ENCODE measurements around the gene BSDC1. TPM values are rescaled to one million over a fixed set of nuclear protein-coding genes. Genes with fewer than 3 reads are reported as not detected.
A peak's percentile ranks its signal among the peaks of the same experiment; 100 is the strongest.

The BSDC1 gene
- total RNA-seq, 2 experiments from 2014 or later: 35.2 to 38.3 TPM

DNA sequence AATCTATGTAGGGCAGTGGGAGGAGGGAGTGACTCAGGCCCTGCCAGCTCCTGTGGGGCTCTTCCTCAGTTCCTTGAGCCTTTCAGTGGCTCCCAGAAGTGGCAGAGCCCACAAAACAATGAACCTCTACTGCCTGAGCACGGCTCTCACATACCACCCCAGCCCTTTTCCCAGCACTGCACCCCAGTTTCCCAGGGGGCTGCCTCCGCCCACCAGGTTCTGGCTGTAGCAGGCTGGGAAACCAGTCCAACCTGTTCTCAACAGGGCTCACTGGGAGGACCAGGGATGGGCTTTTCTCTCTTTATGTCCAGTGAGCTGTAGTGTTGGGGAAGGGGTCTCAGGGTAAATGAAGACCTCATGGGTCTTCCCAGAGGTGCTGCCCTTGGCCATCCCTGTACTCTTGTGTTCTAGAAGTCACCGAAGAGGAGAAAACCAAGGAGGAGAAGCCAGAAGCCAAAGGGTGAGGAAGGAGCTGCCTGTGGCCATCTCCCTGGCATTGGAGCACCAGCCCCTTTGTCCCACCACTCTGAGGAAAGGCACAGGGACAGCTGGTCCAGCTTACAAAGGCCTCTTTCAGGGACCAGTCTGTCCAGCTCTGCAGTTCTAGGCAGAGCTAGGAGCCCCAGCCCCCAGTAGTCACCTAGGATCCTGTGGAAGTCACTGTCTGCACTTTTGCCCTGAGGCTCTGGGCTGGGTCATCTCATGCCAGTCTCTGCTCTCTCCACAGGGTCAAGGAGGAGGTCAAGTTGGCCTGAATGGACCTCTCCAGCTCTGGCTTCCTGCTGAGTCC is 61.8 kb downstream of the BSDC1 start:
- Mint-ChIP-seq H3K4me1 (ENCODE audit: low read depth) (peaks cover 30% of the 10 kb centered on the region), H3K36me3 (ENCODE audit: low read depth) (peaks cover 25% of the 10 kb centered on the region), H3K9me3 (no peaks in the 10 kb centered on the region), H3K27me3 (ENCODE audit: low read depth) (no peaks in the 10 kb centered on the region), H3K27ac (peak overlapping the region; percentile 30), H3K4me3 (no peak overlapping the region)
- no peak for DNase-seq
- CTCF ChIA-PET: interaction anchor here (0.7 to 2.2 kb wide), 5 partner anchors 8 to 117 kb away, joined by 3 to 8 read pairs (median 3); partner anchors contain the start of gene BSDC1
- intact Hi-C loops (cut with micrococcal nuclease): no loop called here

DNA sequence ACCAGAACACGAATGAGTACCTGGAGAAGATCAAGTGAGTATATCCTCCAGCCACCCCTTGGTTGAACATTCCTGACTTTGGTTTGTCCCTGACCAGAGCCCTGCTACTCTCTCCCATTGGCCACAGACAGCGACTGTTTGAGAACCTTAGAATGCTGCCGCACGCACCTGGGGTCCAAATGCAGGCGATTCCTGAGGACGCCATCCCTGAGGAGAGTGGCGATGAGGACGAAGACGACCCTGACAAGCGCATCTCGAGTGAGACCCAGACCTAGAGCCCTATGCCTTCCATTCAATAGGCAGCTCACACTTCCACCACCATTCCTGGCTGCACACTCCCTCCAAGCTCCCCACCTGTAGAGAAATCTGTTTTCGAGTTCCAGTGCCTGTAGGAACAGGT is 62.7 kb downstream of the BSDC1 start:
- Mint-ChIP-seq H3K4me3 (no peak overlapping the region), H3K9me3 (no peaks in the 10 kb centered on the region), H3K27me3 (ENCODE audit: low read depth) (no peaks in the 10 kb centered on the region), H3K4me1 (ENCODE audit: low read depth) (peaks cover 21% of the 10 kb centered on the region), H3K36me3 (ENCODE audit: low read depth) (peaks cover 26% of the 10 kb centered on the region), H3K27ac (no peak overlapping the region)
- CTCF ChIA-PET: interaction anchor here (1.1 kb wide), 1 partner anchor 19 kb away, joined by 3 read pairs; no protein-coding TSS in a partner anchor
- no peak for DNase-seq
- intact Hi-C loops (cut with micrococcal nuclease): no loop called here

DNA sequence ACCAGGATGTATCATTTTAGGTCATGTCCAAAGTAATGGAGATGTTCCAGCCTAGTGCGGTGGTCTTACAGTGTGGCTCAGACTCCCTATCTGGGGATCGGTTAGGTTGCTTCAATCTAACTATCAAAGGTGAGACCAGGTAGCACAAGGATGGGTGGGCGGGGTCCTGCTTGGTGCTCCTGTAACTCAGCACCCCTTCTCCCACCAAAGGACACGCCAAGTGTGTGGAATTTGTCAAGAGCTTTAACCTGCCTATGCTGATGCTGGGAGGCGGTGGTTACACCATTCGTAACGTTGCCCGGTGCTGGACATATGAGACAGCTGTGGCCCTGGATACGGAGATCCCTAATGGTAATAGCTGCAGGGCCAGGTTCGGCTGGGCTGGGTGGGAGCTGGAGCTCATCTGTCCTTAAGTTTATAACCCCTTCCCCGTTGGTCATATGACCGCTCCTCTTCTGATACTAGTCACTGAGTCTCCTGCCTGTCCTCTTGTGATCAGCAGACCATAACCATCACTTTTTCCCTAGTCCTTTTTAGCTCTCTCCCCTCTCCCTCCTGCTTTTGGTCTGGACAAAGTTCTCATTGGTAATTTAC is 63.6 kb downstream of the BSDC1 start:
- Mint-ChIP-seq H3K9me3 (no peaks in the 10 kb centered on the region), H3K27ac (no peak overlapping the region), H3K27me3 (ENCODE audit: low read depth) (no peaks in the 10 kb centered on the region), H3K4me3 (no peak overlapping the region), H3K36me3 (ENCODE audit: low read depth) (peaks cover 26% of the 10 kb centered on the region), H3K4me1 (ENCODE audit: low read depth) (peaks cover 21% of the 10 kb centered on the region)
- DNase-seq: no peak
- intact Hi-C loops (cut with micrococcal nuclease): no loop called here
- CTCF ChIA-PET: interaction anchor here (0.9 to 1.1 kb wide), 3 partner anchors 13 to 115 kb away, joined by 3 read pairs; no protein-coding TSS in a partner anchor

DNA sequence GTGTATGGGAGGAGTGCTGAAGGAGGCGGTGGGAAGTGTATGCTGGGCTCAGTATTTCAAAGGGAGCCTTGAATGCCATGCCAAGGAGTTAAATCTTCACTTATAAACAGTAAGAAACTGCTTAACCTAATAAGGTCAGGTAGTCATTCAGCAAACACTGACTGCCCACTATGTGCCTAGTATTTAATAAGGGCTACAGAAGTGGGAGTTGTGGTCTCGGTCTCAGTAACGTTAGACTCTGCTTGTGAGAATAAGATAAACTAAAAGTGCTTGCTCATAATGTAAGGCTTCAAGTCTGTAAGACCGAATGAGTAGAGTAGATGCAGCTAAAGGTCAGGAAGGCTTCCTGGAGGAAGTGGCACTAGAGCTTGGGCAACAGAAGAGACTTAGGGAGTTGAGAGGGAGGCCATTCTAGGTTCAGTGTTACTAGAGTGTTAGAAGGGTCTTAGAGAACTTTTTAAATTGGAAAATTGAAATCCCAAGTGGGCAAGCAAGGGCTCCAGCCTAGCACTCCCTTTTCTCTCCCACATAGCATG is 64.2 kb downstream of the BSDC1 start:
- Mint-ChIP-seq H3K4me3 (no peak overlapping the region), H3K36me3 (ENCODE audit: low read depth) (peaks cover 28% of the 10 kb centered on the region), H3K4me1 (ENCODE audit: low read depth) (peaks cover 22% of the 10 kb centered on the region), H3K27ac (no peak overlapping the region), H3K9me3 (no peaks in the 10 kb centered on the region), H3K27me3 (ENCODE audit: low read depth) (no peaks in the 10 kb centered on the region)
- no peak for DNase-seq
- CTCF ChIA-PET: interaction anchor here (1.0 kb wide), 1 partner anchor 13 kb away, joined by 3 read pairs; no protein-coding TSS in a partner anchor
- intact Hi-C loops (cut with micrococcal nuclease): no loop called here

DNA sequence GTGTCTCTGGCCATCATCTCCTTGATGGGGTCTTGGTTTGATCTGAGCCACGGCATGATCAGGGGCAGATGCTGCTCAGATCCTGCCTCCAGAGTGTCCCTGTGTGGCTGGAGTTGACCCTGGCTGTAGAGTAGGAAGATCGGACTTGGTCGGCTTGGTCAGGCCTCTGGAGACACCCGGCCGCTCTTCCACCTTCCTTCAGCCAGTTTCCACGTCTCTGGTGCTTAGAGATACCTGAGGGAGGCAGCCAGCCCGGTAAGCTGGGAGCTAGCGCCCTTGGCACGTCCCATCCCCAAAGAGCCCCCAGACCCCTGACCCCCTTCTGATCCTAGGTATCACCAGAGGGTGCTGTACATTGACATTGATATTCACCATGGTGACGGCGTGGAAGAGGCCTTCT is 67.0 kb downstream of the BSDC1 start:
- H3K9me3 Mint-ChIP-seq: no peaks in the 10 kb centered on the region
- no peak for DNase-seq
- H3K36me3 Mint-ChIP-seq (ENCODE audit: low read depth): peaks cover 37% of the 10 kb centered on the region
- intact Hi-C loops (cut with micrococcal nuclease): no loop called here
- H3K27ac Mint-ChIP-seq: no peak overlapping the region
- H3K27me3 Mint-ChIP-seq (ENCODE audit: low read depth): no peaks in the 10 kb centered on the region
- H3K4me1 Mint-ChIP-seq (ENCODE audit: low read depth): peaks cover 22% of the 10 kb centered on the region
- no peak overlapping the region for H3K4me3 Mint-ChIP-seq
- CTCF ChIA-PET: no interaction called here

DNA sequence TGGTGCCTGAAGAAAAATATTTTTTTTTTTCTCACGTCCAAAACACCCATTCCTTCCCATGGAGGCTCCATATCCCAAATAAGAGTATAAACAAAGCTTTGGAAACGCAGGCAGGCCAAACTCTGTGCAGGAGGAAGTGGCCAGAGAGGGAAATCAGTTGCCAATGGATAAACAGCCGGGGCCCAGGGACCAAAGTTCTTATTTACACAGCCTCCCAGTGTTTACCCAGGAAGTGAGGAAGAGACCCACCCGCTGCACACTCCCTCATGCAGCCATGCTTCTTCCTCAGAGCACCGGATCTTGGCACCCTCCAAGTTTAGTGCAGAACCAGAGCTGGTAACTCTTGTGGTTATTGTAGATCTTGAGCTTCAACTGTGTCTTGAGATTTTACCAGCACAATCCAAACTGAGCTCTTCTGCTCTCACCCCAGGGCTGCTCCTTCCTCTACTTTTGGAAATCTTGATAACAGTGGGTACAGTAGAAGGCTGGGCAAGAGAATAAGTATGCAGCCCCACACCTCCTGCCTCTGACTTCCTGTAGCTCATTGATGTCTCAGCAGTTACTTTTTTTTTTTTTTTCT is 72.4 kb downstream of the BSDC1 start:
- H3K27ac Mint-ChIP-seq: peak overlapping the region; percentile 91
- intact Hi-C loops (cut with micrococcal nuclease): no loop called here
- H3K9me3 Mint-ChIP-seq: no peaks in the 10 kb centered on the region
- H3K4me3 Mint-ChIP-seq: no peak overlapping the region
- H3K36me3 Mint-ChIP-seq (ENCODE audit: low read depth): peaks cover 24% of the 10 kb centered on the region
- no peaks in the 10 kb centered on the region for H3K27me3 Mint-ChIP-seq (ENCODE audit: low read depth)
- peak; percentile 42 for DNase-seq
- H3K4me1 Mint-ChIP-seq (ENCODE audit: low read depth): peaks cover 41% of the 10 kb centered on the region
- CTCF ChIA-PET: interaction anchor here (0.6 to 3.0 kb wide), 10 partner anchors 11 to 717 kb away, joined by 3 to 20 read pairs (median 4); no protein-coding TSS in a partner anchor

DNA sequence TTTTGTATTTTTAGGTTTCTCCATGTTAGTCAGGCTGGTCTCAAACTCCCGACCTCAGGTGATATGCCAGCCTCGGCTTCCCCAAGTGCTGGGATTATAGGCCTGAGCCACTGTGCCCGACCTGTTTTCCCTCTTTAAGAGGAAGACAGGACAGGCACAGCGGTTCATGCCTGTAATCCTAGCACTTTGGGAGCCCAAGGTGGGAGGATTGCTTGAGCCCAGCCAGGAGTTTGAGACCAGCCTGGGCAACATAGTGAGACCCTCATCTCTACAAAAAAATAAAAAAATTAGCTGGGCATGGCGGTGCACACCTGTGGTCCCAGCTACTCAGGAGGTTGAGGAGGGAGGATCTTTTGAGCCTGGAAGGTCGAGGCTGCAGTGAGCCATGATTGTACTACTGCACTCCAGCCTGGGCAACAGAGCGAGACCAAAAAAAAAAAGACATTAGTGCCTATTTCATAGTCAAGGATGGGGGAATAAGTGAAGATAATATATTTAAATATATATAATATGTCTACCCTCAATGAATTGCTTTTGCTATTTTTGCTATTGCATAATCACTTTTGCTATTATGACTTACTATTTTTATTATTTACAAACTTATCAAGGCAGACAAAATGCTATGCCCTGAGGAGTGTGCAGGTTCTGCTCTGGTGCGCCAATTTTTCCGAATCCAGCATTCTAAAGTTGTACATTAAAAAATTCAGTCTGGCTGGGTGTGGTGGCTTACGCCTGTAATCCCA is 75.9 kb downstream of the BSDC1 start:
- no peak overlapping the region for H3K4me3 Mint-ChIP-seq
- H3K36me3 Mint-ChIP-seq (ENCODE audit: low read depth): peaks cover 25% of the 10 kb centered on the region
- no peak overlapping the region for H3K27ac Mint-ChIP-seq
- no peak for DNase-seq
- CTCF ChIA-PET: interaction anchor here (0.6 to 1.3 kb wide), 2 partner anchors 102 to 512 kb away, joined by 3 read pairs; no protein-coding TSS in a partner anchor
- H3K27me3 Mint-ChIP-seq (ENCODE audit: low read depth): no peaks in the 10 kb centered on the region
- H3K4me1 Mint-ChIP-seq (ENCODE audit: low read depth): peaks cover 41% of the 10 kb centered on the region
- intact Hi-C loops (cut with micrococcal nuclease): no loop called here
- no peaks in the 10 kb centered on the region for H3K9me3 Mint-ChIP-seq

DNA sequence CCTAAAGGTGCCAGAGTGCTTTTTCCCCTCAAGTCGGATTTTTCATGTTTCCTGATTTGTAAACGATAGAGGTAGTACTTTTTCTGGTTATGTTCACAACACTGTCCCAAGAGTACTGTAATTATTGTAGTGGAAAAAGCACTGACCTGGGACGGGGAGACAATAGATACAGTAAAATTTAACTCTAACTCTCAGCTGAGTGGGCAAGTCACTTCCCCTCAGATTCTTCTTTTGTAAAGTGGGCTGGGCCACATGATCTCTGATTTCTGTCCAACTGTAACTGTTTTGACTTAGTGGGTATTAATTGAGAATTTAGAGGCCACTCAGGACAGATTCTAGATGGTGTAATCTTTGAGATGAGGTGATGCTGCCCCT is 77.4 kb downstream of the BSDC1 start:
- no peak overlapping the region for H3K4me3 Mint-ChIP-seq
- intact Hi-C loops (cut with micrococcal nuclease): no loop called here
- CTCF ChIA-PET: interaction anchor here (0.6 to 1.3 kb wide), 2 partner anchors 86 to 101 kb away, joined by 3 read pairs; no protein-coding TSS in a partner anchor
- no peak overlapping the region for H3K27ac Mint-ChIP-seq
- DNase-seq: no peak
- H3K27me3 Mint-ChIP-seq (ENCODE audit: low read depth): no peaks in the 10 kb centered on the region
- peaks cover 20% of the 10 kb centered on the region for H3K36me3 Mint-ChIP-seq (ENCODE audit: low read depth)
- H3K4me1 Mint-ChIP-seq (ENCODE audit: low read depth): peaks cover 32% of the 10 kb centered on the region
- no peaks in the 10 kb centered on the region for H3K9me3 Mint-ChIP-seq

Other genes with a start within 250 kb of the BSDC1 start
- 10 to 100 TPM; 84.3 to 86.2 TPM for gene TXLNA, start 214.8 kb downstream of the BSDC1 start, total RNA-seq
- 10 to 100 TPM; 13.1 to 14.8 TPM for gene CCDC28B, start 193.8 kb downstream of the BSDC1 start, total RNA-seq
- gene IQCC, start 188.8 kb downstream of the BSDC1 start, total RNA-seq: 1 to 10 TPM; 4.8 to 5.9 TPM
- not detected for gene DCDC2B, start 185.4 kb downstream of the BSDC1 start, total RNA-seq
- gene TMEM234, start 172.1 kb downstream of the BSDC1 start, total RNA-seq: 1 to 10 TPM; 5.1 to 6.4 TPM
- 100 to 1,000 TPM; 382 to 391 TPM for gene EIF3I, start 172.0 kb downstream of the BSDC1 start, total RNA-seq
- under 1 TPM; 0.38 to 0.42 TPM for gene FAM167B, start 147.2 kb downstream of the BSDC1 start, total RNA-seq
- 100 to 1,000 TPM; 156 to 164 TPM for gene LCK, start 143.2 kb downstream of the BSDC1 start, total RNA-seq
- gene HDAC1, start 102.4 kb downstream of the BSDC1 start, total RNA-seq: 100 to 1,000 TPM; 111 to 120 TPM
- 10 to 100 TPM; 14.4 to 15.9 TPM for gene MARCKSL1, start 58.2 kb downstream of the BSDC1 start, total RNA-seq
- gene FAM229A, start 32.0 kb downstream of the BSDC1 start, total RNA-seq: 1 to 10 TPM; 2.1 to 3.4 TPM
- 1 to 10 TPM in 1 of 2 experiments, under 1 TPM in 1; 0.84 to 1.9 TPM for gene TSSK3, start 31.9 kb downstream of the BSDC1 start, total RNA-seq
- not detected for gene ZBTB8B, start 70.6 kb upstream of the BSDC1 start, total RNA-seq
- gene ZBTB8A, start 145.0 kb upstream of the BSDC1 start, total RNA-seq: under 1 TPM; 0.21 to 0.35 TPM

Data from activated naive CD4-positive, alpha-beta T cell treated with anti-CD3 and anti-CD28 coated beads for 36 hours (primary cell).